IPS-20b (cell line): ENCODE data around the gene SBK2.
"Not testable (repeated sequence)": the region's sequence is repeated elsewhere in the genome, so short reads cannot be mapped to it uniquely, and the experiment has no call there.

Experiments used
- H3K27ac ChIP-seq: one replicate; pipeline ENCODE4 v1.5.1; 2013; ENCODE audit warnings: low read length
- H3K27me3 ChIP-seq: 2 replicates; pipeline ENCODE4 v1.6.1; 2013; ENCODE audit warnings: mild to moderate bottlenecking, low read length, inconsistent platforms; ENCODE audit not compliant: insufficient read depth
- H3K36me3 ChIP-seq: 2 replicates; pipeline ENCODE4 v1.6.1; 2013; ENCODE audit warnings: low read depth, mild to moderate bottlenecking, inconsistent platforms, low read length, moderate library complexity; ENCODE audit not compliant: insufficient read depth
- H3K4me1 ChIP-seq: 2 replicates; pipeline ENCODE4 v1.6.1; 2013; ENCODE audit warnings: mild to moderate bottlenecking, control low read depth, inconsistent platforms, low read length, moderate library complexity; ENCODE audit not compliant: insufficient read depth
- H3K4me3 ChIP-seq: 2 replicates; pipeline ENCODE4 v1.5.1; 2013; ENCODE audit warnings: mild to moderate bottlenecking, low read length, inconsistent platforms
- H3K9ac ChIP-seq: 2 replicates; pipeline ENCODE4 v1.6.1; 2013; ENCODE audit warnings: low read depth, mild to moderate bottlenecking, inconsistent platforms, low read length, moderate library complexity
- H3K9me3 ChIP-seq: 2 replicates; pipeline ENCODE4 v1.6.1; 2013; ENCODE audit warnings: mild to moderate bottlenecking, low read depth, low read length, inconsistent platforms; ENCODE audit not compliant: insufficient read depth

SBK2 gene, protein sequence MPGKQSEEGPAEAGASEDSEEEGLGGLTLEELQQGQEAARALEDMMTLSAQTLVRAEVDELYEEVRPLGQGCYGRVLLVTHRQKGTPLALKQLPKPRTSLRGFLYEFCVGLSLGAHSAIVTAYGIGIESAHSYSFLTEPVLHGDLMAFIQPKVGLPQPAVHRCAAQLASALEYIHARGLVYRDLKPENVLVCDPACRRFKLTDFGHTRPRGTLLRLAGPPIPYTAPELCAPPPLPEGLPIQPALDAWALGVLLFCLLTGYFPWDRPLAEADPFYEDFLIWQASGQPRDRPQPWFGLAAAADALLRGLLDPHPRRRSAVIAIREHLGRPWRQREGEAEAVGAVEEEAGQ

DNA sequence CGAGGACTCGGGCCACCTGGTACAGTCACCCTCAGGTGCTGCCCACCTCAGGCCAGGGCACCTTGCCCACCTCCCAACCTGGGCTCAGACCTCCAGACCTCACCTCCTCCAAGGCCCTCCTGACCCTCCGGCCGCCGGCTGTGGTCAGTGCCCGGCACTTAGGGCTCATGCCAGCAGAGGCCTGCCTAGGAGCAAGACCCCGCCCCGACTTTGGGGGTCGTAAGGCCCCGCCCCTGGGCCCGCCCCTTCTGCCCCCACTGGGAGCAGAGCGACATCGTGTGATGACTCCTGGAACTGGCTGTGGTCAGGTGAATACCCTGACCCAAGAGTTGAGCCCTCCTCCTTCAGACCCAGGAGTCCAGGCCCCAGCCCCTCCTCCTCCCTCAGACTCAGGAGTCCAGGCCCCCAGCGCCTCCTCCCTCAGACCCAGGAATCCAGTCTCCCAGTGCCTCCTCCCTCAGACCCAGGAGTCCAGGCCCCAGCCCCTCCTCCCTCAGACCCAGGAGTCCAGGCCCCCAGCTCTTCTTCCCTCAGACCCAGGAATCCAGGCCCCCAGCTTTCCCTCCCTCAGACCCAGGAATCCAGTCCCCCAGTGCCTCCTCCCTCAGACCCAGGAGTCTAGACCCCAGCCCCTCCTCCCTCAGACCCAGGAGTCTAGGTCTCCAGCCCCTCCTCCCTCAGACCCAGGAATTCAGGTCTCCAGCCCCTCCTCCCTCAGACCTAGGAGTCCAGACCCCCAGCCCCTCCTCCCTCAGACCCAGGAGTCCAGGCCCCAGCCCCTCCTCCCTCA is at the start of gene SBK2:
TSS of gene SBK2 (minus strand) at position 183 of the 790 bp plus-strand sequence. CDS start 839 bp downstream, outside the sequence.
- Histone ChIP-seq H3K36me3 (no peaks in the 10 kb centered on the region), H3K4me3 (peak within 1 kb of the TSS; percentile 41; the same call in 1 of the 2 replicates), H3K4me1 (peaks cover 4% of the 10 kb centered on the region; the same call in 1 of the 2 replicates), H3K9me3 (no peaks in the 10 kb centered on the region), H3K27ac (no peak within 1 kb of the TSS), H3K9ac (peak within 1 kb of the TSS; percentile 51; the same call in 1 of the 2 replicates), H3K27me3 (no peaks in the 10 kb centered on the region)

- peak overlapping the region; percentile 70 for H3K4me3 ChIP-seq
- H3K9me3 ChIP-seq: no peaks in the 10 kb centered on the region
- peaks cover 14% of the 10 kb centered on the region; the same call in 1 of the 2 replicates for H3K27me3 ChIP-seq
- H3K27ac ChIP-seq: no peak overlapping the region
- no peaks in the 10 kb centered on the region; the same call in 1 of the 2 replicates for H3K4me1 ChIP-seq
- peak overlapping the region; percentile 63; the same call in 1 of the 2 replicates for H3K9ac ChIP-seq
- no peaks in the 10 kb centered on the region for H3K36me3 ChIP-seq
These were observed 48.9 kb upstream of the SBK2 start for GRCh38 chr19:55585658-55586339.

- Histone ChIP-seq H3K4me3 (no peak overlapping the region; the same call in 1 of the 2 replicates), H3K36me3 (no peaks in the 10 kb centered on the region), H3K27ac (no peak overlapping the region), H3K9me3 (no peaks in the 10 kb centered on the region), H3K4me1 (no peaks in the 10 kb centered on the region; the same call in 1 of the 2 replicates), H3K27me3 (peaks cover 14% of the 10 kb centered on the region; the same call in 1 of the 2 replicates), H3K9ac (peak overlapping the region; percentile 63; the same call in 1 of the 2 replicates)
These were observed 47.9 kb upstream of the SBK2 start for GRCh38 chr19:55584871-55585270.

GRCh38 chr19:55583897-55584296 is 47.0 kb upstream of the SBK2 start:
- not testable (repeated sequence) for H3K4me3 ChIP-seq, H3K9ac ChIP-seq, H3K9me3 ChIP-seq, H3K4me1 ChIP-seq, H3K36me3 ChIP-seq, H3K27ac ChIP-seq
- H3K27me3 ChIP-seq: peaks cover 14% of the 10 kb centered on the region; the same call in 1 of the 2 replicates

DNA sequence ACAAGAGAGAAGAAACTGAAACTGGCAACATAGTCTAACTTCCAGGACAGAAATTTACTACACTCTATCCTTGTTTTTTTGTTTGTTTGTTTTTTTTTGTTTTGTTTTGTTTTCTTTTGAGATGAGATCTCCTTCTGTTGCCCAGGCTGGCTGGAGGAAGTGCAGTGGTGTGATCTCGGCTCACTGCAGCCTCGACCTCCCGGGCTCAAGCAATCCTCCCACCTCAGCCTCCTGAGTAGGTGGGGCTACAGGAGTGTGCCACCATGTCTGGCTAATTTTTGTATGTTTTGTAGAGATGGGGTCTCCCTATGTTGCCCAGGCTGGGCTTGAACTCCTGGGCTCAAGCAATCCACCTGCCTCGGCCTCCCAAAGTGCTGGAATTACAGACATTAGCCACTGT is 45.4 kb upstream of the SBK2 start:
- H3K4me1 ChIP-seq, H3K9ac ChIP-seq, H3K27ac ChIP-seq, H3K36me3 ChIP-seq, H3K4me3 ChIP-seq, H3K9me3 ChIP-seq: not testable (repeated sequence)
- H3K27me3 ChIP-seq: peaks cover 14% of the 10 kb centered on the region; the same call in 1 of the 2 replicates

GRCh38 chr19:55581823-55582223 is 44.9 kb upstream of the SBK2 start:
- Histone ChIP-seq H3K9ac (no peak overlapping the region), H3K4me1 (no peaks in the 10 kb centered on the region; the same call in 1 of the 2 replicates), H3K36me3 (peaks cover 7% of the 10 kb centered on the region), H3K27ac (no peak overlapping the region), H3K27me3 (peaks cover 14% of the 10 kb centered on the region; the same call in 1 of the 2 replicates), H3K9me3 (no peaks in the 10 kb centered on the region), H3K4me3 (no peak overlapping the region)

DNA sequence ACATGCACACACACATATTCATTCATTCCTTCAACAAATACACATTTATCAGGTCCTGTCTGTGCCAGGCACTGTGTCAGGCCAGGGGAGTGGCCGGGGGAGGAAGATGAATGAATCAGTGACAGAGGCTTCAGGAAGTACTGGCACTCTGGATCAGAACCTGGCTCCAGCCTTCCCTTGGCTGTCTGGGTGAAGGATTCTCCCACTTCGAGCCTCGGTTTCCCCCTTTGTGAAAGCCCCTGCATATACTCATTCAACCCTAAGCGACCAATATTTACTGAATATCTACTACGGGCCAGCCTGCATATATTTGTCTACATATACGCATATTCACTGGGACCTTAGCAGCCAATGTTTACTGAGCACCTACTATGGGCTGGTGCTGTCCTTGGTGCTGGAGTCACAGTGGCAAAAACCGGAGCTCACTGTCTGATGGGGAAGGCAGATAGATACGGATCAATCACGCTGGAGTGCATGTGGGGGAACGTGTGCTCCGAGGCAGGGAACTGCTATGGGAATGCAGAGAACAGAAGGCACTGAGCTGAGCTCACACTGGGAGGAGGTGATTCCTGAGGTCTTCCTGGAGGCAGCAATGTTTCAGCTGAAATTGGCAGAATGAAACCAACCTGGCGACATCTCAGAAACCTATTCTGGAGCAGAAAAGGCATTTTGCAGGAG is 44.4 kb upstream of the SBK2 start:
- peak overlapping the region; percentile 94; the same call in 1 of the 2 replicates for H3K9ac ChIP-seq
- peak overlapping the region; percentile 92; the same call in 1 of the 2 replicates for H3K4me3 ChIP-seq
- no peaks in the 10 kb centered on the region; the same call in 1 of the 2 replicates for H3K4me1 ChIP-seq
- peaks cover 10% of the 10 kb centered on the region for H3K36me3 ChIP-seq
- no peaks in the 10 kb centered on the region for H3K9me3 ChIP-seq
- H3K27ac ChIP-seq: no peak overlapping the region
- H3K27me3 ChIP-seq: peaks cover 9% of the 10 kb centered on the region; the same call in 1 of the 2 replicates

DNA sequence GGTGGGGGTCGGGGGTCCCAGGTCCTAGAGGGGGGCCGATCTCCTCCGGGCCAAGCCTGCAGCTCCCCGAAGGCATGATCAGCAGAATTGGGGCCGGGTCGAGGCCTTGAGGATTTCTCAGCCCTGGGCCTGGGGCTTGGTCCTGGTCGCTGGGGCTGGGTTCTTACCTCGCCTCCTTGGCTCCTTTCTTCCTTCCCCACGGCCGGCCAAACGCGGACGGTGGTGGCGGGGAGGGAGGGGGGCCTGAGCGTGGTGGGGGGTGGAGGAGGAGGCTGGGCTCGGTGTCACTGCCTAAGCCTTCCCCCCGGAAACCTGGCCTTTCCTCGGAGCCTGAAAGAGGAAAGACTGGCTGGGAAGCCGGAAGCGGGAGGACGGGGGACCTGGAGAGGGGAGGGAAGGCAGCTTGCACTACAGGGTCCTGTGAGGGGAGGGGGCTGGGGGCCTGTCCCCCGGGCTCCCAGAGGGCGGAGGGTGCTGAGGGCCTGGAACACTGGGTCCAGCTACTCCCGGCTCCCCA is 43.8 kb upstream of the SBK2 start, which contains the start of gene ZNF579:
TSS of gene ZNF579 (minus strand) at position 221 of the 517 bp plus-strand sequence. CDS start 1,209 bp downstream, outside the sequence.
- H3K9me3 ChIP-seq: no peaks in the 10 kb centered on the region
- H3K27me3 ChIP-seq: peaks cover 6% of the 10 kb centered on the region; the same call in 1 of the 2 replicates
- H3K36me3 ChIP-seq: peaks cover 10% of the 10 kb centered on the region
- H3K27ac ChIP-seq: peak within 1 kb of the TSS; percentile 97
- peak within 1 kb of the TSS; percentile 92 for H3K4me3 ChIP-seq
- no peaks in the 10 kb centered on the region; the same call in 1 of the 2 replicates for H3K4me1 ChIP-seq
- H3K9ac ChIP-seq: peak within 1 kb of the TSS; percentile 94

- no peaks in the 10 kb centered on the region; the same call in 1 of the 2 replicates for H3K4me1 ChIP-seq
- H3K27ac ChIP-seq: peak overlapping the region; percentile 97
- H3K9me3 ChIP-seq: no peaks in the 10 kb centered on the region
- peaks cover 10% of the 10 kb centered on the region for H3K36me3 ChIP-seq
- peak overlapping the region; percentile 92 for H3K4me3 ChIP-seq
- peaks cover 4% of the 10 kb centered on the region; the same call in 1 of the 2 replicates for H3K27me3 ChIP-seq
- peak overlapping the region; percentile 94 for H3K9ac ChIP-seq
These were observed 43.1 kb upstream of the SBK2 start for GRCh38 chr19:55579766-55580621.
